ENCODE data around the gene SLC25A21. TPM values are rescaled to one million over a fixed set of nuclear protein-coding genes. Genes with fewer than 3 reads are reported as not detected.

The SLC25A21 gene
- total RNA-seq, 2 experiments from 2014 or later: not detected

GRCh38 chr14:36852981-36853691 is 319.3 kb downstream of the SLC25A21 start:
- no peaks in the 10 kb centered on the region for H3K9me3 Mint-ChIP-seq
- CTCF ChIA-PET: interaction anchor here (0.6 kb wide), 1 partner anchor 369 kb away, joined by 6 read pairs; no protein-coding TSS in a partner anchor
- no peaks in the 10 kb centered on the region for H3K36me3 Mint-ChIP-seq (ENCODE audit: low read depth)
- no peak overlapping the region for H3K4me3 Mint-ChIP-seq
- H3K4me1 Mint-ChIP-seq (ENCODE audit: low read depth): no peaks in the 10 kb centered on the region
- H3K27me3 Mint-ChIP-seq (ENCODE audit: low read depth): peaks cover 3% of the 10 kb centered on the region
- intact Hi-C loops (cut with micrococcal nuclease): no loop called here
- no peak overlapping the region for H3K27ac Mint-ChIP-seq
- no peak for DNase-seq

- no peak for DNase-seq
- H3K27ac Mint-ChIP-seq: no peak overlapping the region
- intact Hi-C loops (cut with micrococcal nuclease): no loop called here
- no peaks in the 10 kb centered on the region for H3K4me1 Mint-ChIP-seq (ENCODE audit: low read depth)
- no peaks in the 10 kb centered on the region for H3K36me3 Mint-ChIP-seq (ENCODE audit: low read depth)
- CTCF ChIA-PET: no interaction called here
- no peaks in the 10 kb centered on the region for H3K9me3 Mint-ChIP-seq
- no peaks in the 10 kb centered on the region for H3K27me3 Mint-ChIP-seq (ENCODE audit: low read depth)
- H3K4me3 Mint-ChIP-seq: no peak overlapping the region
These were observed 324.2 kb downstream of the SLC25A21 start for GRCh38 chr14:36848213-36848612.

GRCh38 chr14:36847366-36847765 is 325.0 kb downstream of the SLC25A21 start:
- Mint-ChIP-seq H3K4me3 (no peak overlapping the region), H3K27ac (no peak overlapping the region), H3K36me3 (ENCODE audit: low read depth) (no peaks in the 10 kb centered on the region), H3K4me1 (ENCODE audit: low read depth) (no peaks in the 10 kb centered on the region), H3K27me3 (ENCODE audit: low read depth) (no peaks in the 10 kb centered on the region), H3K9me3 (no peaks in the 10 kb centered on the region)
- CTCF ChIA-PET: no interaction called here
- no peak for DNase-seq
- intact Hi-C loops (cut with micrococcal nuclease): no loop called here

GRCh38 chr14:36845356-36846012 is 326.9 kb downstream of the SLC25A21 start:
- Mint-ChIP-seq H3K27me3 (ENCODE audit: low read depth) (no peaks in the 10 kb centered on the region), H3K4me3 (no peak overlapping the region), H3K4me1 (ENCODE audit: low read depth) (no peaks in the 10 kb centered on the region), H3K36me3 (ENCODE audit: low read depth) (no peaks in the 10 kb centered on the region), H3K27ac (no peak overlapping the region), H3K9me3 (no peaks in the 10 kb centered on the region)
- no peak for DNase-seq
- intact Hi-C loops (cut with micrococcal nuclease): no loop called here
- CTCF ChIA-PET: no interaction called here

GRCh38 chr14:36844443-36845195 is 327.8 kb downstream of the SLC25A21 start:
- CTCF ChIA-PET: no interaction called here
- Mint-ChIP-seq H3K27me3 (ENCODE audit: low read depth) (no peaks in the 10 kb centered on the region), H3K36me3 (ENCODE audit: low read depth) (no peaks in the 10 kb centered on the region), H3K9me3 (no peaks in the 10 kb centered on the region), H3K27ac (no peak overlapping the region), H3K4me1 (ENCODE audit: low read depth) (no peaks in the 10 kb centered on the region), H3K4me3 (no peak overlapping the region)
- no peak for DNase-seq
- intact Hi-C loops (cut with micrococcal nuclease): no loop called here

- Mint-ChIP-seq H3K27ac (no peak overlapping the region), H3K4me1 (ENCODE audit: low read depth) (no peaks in the 10 kb centered on the region)
These were observed 329.0 kb downstream of the SLC25A21 start for GRCh38 chr14:36843410-36843809.

GRCh38 chr14:36835128-36835527 is 337.3 kb downstream of the SLC25A21 start:
- Mint-ChIP-seq H3K27me3 (ENCODE audit: low read depth) (no peaks in the 10 kb centered on the region), H3K4me3 (no peak overlapping the region), H3K36me3 (ENCODE audit: low read depth) (no peaks in the 10 kb centered on the region), H3K9me3 (no peaks in the 10 kb centered on the region), H3K4me1 (ENCODE audit: low read depth) (no peaks in the 10 kb centered on the region), H3K27ac (no peak overlapping the region)
- DNase-seq: no peak
- CTCF ChIA-PET: no interaction called here
- intact Hi-C loops (cut with micrococcal nuclease): no loop called here

More at GRCh38 chr14:36843410-36843809, 329.0 kb downstream of the SLC25A21 start:
- Mint-ChIP-seq H3K9me3 (no peaks in the 10 kb centered on the region), H3K4me3 (no peak overlapping the region), H3K27me3 (ENCODE audit: low read depth) (no peaks in the 10 kb centered on the region), H3K36me3 (ENCODE audit: low read depth) (no peaks in the 10 kb centered on the region)
- no peak for DNase-seq
- CTCF ChIA-PET: no interaction called here
- intact Hi-C loops (cut with micrococcal nuclease): no loop called here

- no peak overlapping the region for H3K27ac Mint-ChIP-seq
- H3K9me3 Mint-ChIP-seq: no peaks in the 10 kb centered on the region
- intact Hi-C loops (cut with micrococcal nuclease): no loop called here
- H3K36me3 Mint-ChIP-seq (ENCODE audit: low read depth): no peaks in the 10 kb centered on the region
- CTCF ChIA-PET: no interaction called here
- H3K4me1 Mint-ChIP-seq (ENCODE audit: low read depth): no peaks in the 10 kb centered on the region
- no peak overlapping the region for H3K4me3 Mint-ChIP-seq
- DNase-seq: no peak
- H3K27me3 Mint-ChIP-seq (ENCODE audit: low read depth): no peaks in the 10 kb centered on the region
These were observed 338.1 kb downstream of the SLC25A21 start for GRCh38 chr14:36834293-36834692.

GRCh38 chr14:36829547-36829946 is 342.9 kb downstream of the SLC25A21 start:
- H3K27me3 Mint-ChIP-seq (ENCODE audit: low read depth): no peaks in the 10 kb centered on the region
- H3K27ac Mint-ChIP-seq: no peak overlapping the region
- DNase-seq: no peak
- intact Hi-C loops (cut with micrococcal nuclease): no loop called here
- no peaks in the 10 kb centered on the region for H3K4me1 Mint-ChIP-seq (ENCODE audit: low read depth)
- H3K4me3 Mint-ChIP-seq: no peak overlapping the region
- no peaks in the 10 kb centered on the region for H3K9me3 Mint-ChIP-seq
- H3K36me3 Mint-ChIP-seq (ENCODE audit: low read depth): no peaks in the 10 kb centered on the region
- CTCF ChIA-PET: no interaction called here

GRCh38 chr14:36827861-36828260 is 344.5 kb downstream of the SLC25A21 start:
- no peak overlapping the region for H3K4me3 Mint-ChIP-seq
- intact Hi-C loops (cut with micrococcal nuclease): no loop called here
- DNase-seq: no peak
- no peaks in the 10 kb centered on the region for H3K27me3 Mint-ChIP-seq (ENCODE audit: low read depth)
- no peaks in the 10 kb centered on the region for H3K9me3 Mint-ChIP-seq
- H3K27ac Mint-ChIP-seq: no peak overlapping the region
- H3K4me1 Mint-ChIP-seq (ENCODE audit: low read depth): no peaks in the 10 kb centered on the region
- CTCF ChIA-PET: no interaction called here
- no peaks in the 10 kb centered on the region for H3K36me3 Mint-ChIP-seq (ENCODE audit: low read depth)

GRCh38 chr14:36826614-36827013 is 345.8 kb downstream of the SLC25A21 start:
- intact Hi-C loops (cut with micrococcal nuclease): no loop called here
- Mint-ChIP-seq H3K9me3 (no peaks in the 10 kb centered on the region), H3K4me1 (ENCODE audit: low read depth) (no peaks in the 10 kb centered on the region), H3K4me3 (no peak overlapping the region), H3K27ac (no peak overlapping the region), H3K36me3 (ENCODE audit: low read depth) (no peaks in the 10 kb centered on the region), H3K27me3 (ENCODE audit: low read depth) (no peaks in the 10 kb centered on the region)
- no peak for DNase-seq
- CTCF ChIA-PET: no interaction called here

- CTCF ChIA-PET: interaction anchor here (0.7 kb wide), 1 partner anchor 76 kb away, joined by 3 read pairs; no protein-coding TSS in a partner anchor
These were observed 347.6 kb downstream of the SLC25A21 start for GRCh38 chr14:36824854-36825253.

More at GRCh38 chr14:36824854-36825253, 347.6 kb downstream of the SLC25A21 start:
- H3K9me3 Mint-ChIP-seq: no peaks in the 10 kb centered on the region
- H3K4me1 Mint-ChIP-seq (ENCODE audit: low read depth): no peaks in the 10 kb centered on the region
- no peaks in the 10 kb centered on the region for H3K27me3 Mint-ChIP-seq (ENCODE audit: low read depth)
- no peak overlapping the region for H3K4me3 Mint-ChIP-seq
- DNase-seq: no peak
- no peaks in the 10 kb centered on the region for H3K36me3 Mint-ChIP-seq (ENCODE audit: low read depth)
- H3K27ac Mint-ChIP-seq: no peak overlapping the region
- intact Hi-C loops (cut with micrococcal nuclease): no loop called here
